Naive thymus-derived CD4-positive, alpha-beta T cell (primary cell): ENCODE data around the gene NBPF3. TPM values are rescaled to one million over a fixed set of nuclear protein-coding genes. Genes with fewer than 3 reads are reported as not detected.

Source experiments
- ATAC-seq: fragments of 150-1000 bp; cut with Tn5 transposase; 2 replicates; pipeline ENCODE4 v1.10.0; 2021; ENCODE audit warnings: mild to moderate bottlenecking, moderate library complexity
- CTCF ChIA-PET: fragments of 350-600 bp; sonication (Branson Sonifier 250); formaldehyde crosslinking; loops from one replicate; lab custom pipeline; 2021; ENCODE audit warnings: antibody characterized with exemption; lab: Charles Lee
- POLR2A ChIA-PET: fragments of 350-600 bp; sonication (Branson Sonifier 250); formaldehyde crosslinking; loops from one replicate; lab custom pipeline; 2021; ENCODE audit warnings: antibody characterized with exemption, inconsistent platforms; lab: Charles Lee
- DNase-seq, 9 donors: peaks; one replicate each; pipeline versions ENCODE4 v3.0.0 to v3.0.0-alpha.2; 2020 to 2022; ENCODE audit warnings: mixed read lengths in 1 of 9
- H3K27ac ChIP-seq: one replicate; pipeline ENCODE4 v1.7.0; 2013; ENCODE audit warnings: mild to moderate bottlenecking, low read depth, low read length, moderate library complexity
- H3K27me3 ChIP-seq, 2 donors: one replicate each; pipeline ENCODE4 v1.7.0; 2013; ENCODE audit warnings: low read length in 2 of 2, mild to moderate bottlenecking in 2 of 2, moderate library complexity in 2 of 2; ENCODE audit not compliant: control insufficient read depth in 2 of 2, insufficient read depth in 2 of 2
- H3K36me3 ChIP-seq, 3 experiments: 1 replicate in 2 of 3; 2 replicates in 1 of 3; pipeline ENCODE4 v1.7.0; 2013; ENCODE audit warnings: low read length in 3 of 3, mild to moderate bottlenecking in 3 of 3, moderate library complexity in 1 of 3; ENCODE audit not compliant: insufficient read depth in 3 of 3, control insufficient read depth in 2 of 3
- H3K4me1 ChIP-seq, 2 donors: one replicate each; pipeline ENCODE4 v1.7.0; 2013; ENCODE audit warnings: low read length in 2 of 2, mild to moderate bottlenecking in 2 of 2, moderate library complexity in 1 of 2; ENCODE audit not compliant: control insufficient read depth in 2 of 2, insufficient read depth in 2 of 2
- H3K4me3 ChIP-seq: 2 replicates; pipeline ENCODE4 v1.7.0; 2013; ENCODE audit warnings: mild to moderate bottlenecking, low read length
- H3K9me3 ChIP-seq, 3 experiments: 1 replicate in 2 of 3; 2 replicates in 1 of 3; pipeline ENCODE4 v1.7.0; 2013; ENCODE audit warnings: low read length in 3 of 3; ENCODE audit not compliant: control insufficient read depth in 2 of 3
- H3K27ac Mint-ChIP-seq, 9 donors: one replicate each; pipeline ENCODE4 v1.8.0; 2020 to 2022; ENCODE audit warnings: mixed read lengths in 9 of 9, mild to moderate bottlenecking in 8 of 9, moderate library complexity in 5 of 9, inconsistent platforms in 2 of 9
- H3K27me3 Mint-ChIP-seq, 5 donors: one replicate each; pipeline ENCODE4 v1.8.0; 2021 to 2022; ENCODE audit warnings: mixed read lengths in 5 of 5, mild to moderate bottlenecking in 1 of 5
- H3K36me3 Mint-ChIP-seq, 5 donors: one replicate each; pipeline ENCODE4 v1.8.0; 2020 to 2022; ENCODE audit warnings: mixed read lengths in 5 of 5, mild to moderate bottlenecking in 3 of 5, inconsistent platforms in 1 of 5
- H3K4me1 Mint-ChIP-seq, 7 donors: one replicate each; pipeline ENCODE4 v1.8.0; 2020 to 2022; ENCODE audit warnings: mixed read lengths in 7 of 7, mild to moderate bottlenecking in 3 of 7, inconsistent platforms in 1 of 7
- H3K4me3 Mint-ChIP-seq, 10 donors: one replicate each; pipeline ENCODE4 v1.8.0; 2020 to 2022; ENCODE audit warnings: mild to moderate bottlenecking in 10 of 10, mixed read lengths in 10 of 10, moderate library complexity in 6 of 10, inconsistent platforms in 2 of 10
- H3K9me3 Mint-ChIP-seq, 11 donors: one replicate each; pipeline ENCODE4 v1.8.0; 2020 to 2022; ENCODE audit warnings: mixed read lengths in 11 of 11, mild to moderate bottlenecking in 4 of 11, inconsistent platforms in 1 of 11, moderate library complexity in 1 of 11
- intact Hi-C, 2 donors: fragments of 100-400 bp; cut with micrococcal nuclease; formaldehyde crosslinking; loops; one replicate each; pipeline ENCODE4 v1.15.1; 2023
- polyA plus RNA-seq, 2 donors: library from polyadenylated mRNA; unstranded; fragments of 300-500 nt; fragmentation: Illumina TruSeq; gene quantifications; one replicate each; pipeline ENCODE4 v1.2.3, GENCODE V29; 2021
- total RNA-seq, 6 experiments: library from RNA in 5 of 6; stranded (reverse) in 5 of 6; gene quantifications; 1 replicate in 5 of 6; 2 replicates in 1 of 6; pipeline ENCODE4 v1.2.3 and lab custom pipeline; 2021 to 2026

The NBPF3 gene
- total and polyA plus RNA-seq, 7 experiments from 2014 or later = 4.2 to 18.1 (median 11.8) TPM

DNA sequence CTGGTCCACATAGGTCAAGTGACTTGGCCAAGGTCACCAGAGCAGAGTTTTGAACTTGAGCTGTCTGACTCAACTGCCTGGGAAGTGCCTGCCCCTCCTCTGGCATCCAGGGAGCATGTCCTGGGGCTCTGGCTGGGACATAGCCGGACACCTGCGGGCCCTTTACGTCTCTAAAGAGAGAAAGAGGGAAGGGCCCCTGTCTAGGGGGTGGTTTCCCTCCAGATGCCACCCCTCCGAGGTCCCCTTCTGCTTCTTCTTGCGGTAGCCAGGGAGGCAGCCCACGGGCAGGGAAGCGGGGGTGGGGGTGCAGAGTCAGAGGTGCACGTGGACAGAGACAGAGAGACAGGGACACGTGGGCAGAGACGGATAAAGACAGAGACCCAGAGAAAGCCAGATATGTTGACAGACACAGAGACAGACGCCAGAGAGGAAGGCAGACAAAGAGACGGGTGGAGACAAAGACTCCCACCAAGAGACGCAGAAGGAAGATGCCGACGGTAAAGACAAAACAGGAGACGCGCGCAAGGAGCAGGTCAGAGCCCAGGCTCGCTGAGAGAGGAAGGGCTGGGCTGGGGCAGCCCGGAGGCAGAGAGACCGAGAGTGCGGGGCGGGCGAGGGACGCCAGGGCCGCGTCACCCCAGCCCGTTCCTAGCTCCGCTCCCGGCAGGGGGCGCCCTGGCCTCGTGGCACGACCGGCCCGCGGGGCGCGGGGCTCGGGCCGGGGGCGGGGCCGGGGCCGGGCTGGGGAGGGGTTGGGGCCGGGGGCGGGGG, 68.8 kb downstream of the NBPF3 start:
- Histone ChIP-seq H3K4me1 (peaks cover 0 to 5% of the 10 kb centered on the region in 2 donors), H3K27me3 (peaks cover 0 to 5% of the 10 kb centered on the region in 2 donors), H3K9me3 (no peaks in the 10 kb centered on the region), H3K27ac (no peak overlapping the region), H3K36me3 (no peaks in the 10 kb centered on the region), H3K4me3 (no peak overlapping the region)
- Mint-ChIP-seq H3K4me3 (peak overlapping the region; percentile 68 to 95 (median 80)), H3K9me3 (peaks cover 0 to 1% (median 0%) of the 10 kb centered on the region in 11 donors), H3K4me1 (peaks cover 4 to 18% (median 7%) of the 10 kb centered on the region in 7 donors), H3K27ac (peak overlapping the region in 1 of 9 donors; percentile 25), H3K27me3 (peaks cover 55 to 64% (median 60%) of the 10 kb centered on the region in 5 donors), H3K36me3 (peaks cover 0 to 9% (median 4%) of the 10 kb centered on the region in 5 donors)
- ATAC-seq (peak; percentile 90), DNase-seq (peak; percentile 20 to 83 (median 48))
- intact Hi-C loops = loop anchor here (1.0 to 2.0 kb wide), 3 partner anchors 151 to 514 kb away; no protein-coding TSS in a partner anchor
- POLR2A ChIA-PET = no interaction called here
- CTCF ChIA-PET = no interaction called here

DNA sequence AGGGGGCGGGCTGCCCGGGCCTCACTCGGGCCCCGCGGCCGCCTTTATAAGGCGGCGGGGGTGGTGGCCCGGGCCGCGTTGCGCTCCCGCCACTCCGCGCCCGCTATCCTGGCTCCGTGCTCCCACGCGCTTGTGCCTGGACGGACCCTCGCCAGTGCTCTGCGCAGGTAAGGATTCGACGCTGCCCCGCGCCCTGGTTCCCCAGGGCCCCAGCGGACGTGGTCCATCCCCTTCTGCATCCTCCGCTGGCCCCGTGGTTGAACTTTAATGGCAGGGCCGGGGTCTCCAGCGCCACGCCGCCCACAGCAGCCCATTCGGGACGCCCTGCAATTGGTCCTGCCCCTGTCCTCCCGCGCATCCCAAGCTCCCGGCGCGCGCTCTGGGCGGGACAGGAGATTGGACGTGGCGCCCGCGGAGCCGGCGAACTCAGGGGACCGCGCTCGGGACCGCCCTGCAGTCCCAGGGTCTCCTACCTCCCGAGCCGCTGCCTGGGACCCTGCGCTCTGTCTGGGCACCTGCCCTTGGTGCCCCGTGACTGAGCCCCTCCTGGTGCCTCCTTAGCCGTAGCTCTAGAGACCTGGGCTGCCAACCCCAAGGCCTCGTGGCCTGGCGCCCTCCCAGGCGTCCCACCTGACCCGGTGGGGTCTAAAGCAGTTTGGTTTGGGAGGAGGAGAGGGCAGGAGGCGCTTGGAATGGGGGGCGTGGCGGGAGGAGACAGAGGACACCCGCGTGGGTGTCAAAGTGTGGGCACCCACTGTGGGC, 69.6 kb downstream of the NBPF3 start, which contains the start of gene ALPL:
Gene ALPL (plus strand): TSS at position 73 of the 762 bp plus-strand sequence. CDS start 44,659 bp downstream, outside the sequence.
- intact Hi-C loops = loop anchor here (1.0 to 2.0 kb wide), 3 partner anchors 150 to 513 kb away; no protein-coding TSS in a partner anchor
- CTCF ChIA-PET = no interaction called here

DNA sequence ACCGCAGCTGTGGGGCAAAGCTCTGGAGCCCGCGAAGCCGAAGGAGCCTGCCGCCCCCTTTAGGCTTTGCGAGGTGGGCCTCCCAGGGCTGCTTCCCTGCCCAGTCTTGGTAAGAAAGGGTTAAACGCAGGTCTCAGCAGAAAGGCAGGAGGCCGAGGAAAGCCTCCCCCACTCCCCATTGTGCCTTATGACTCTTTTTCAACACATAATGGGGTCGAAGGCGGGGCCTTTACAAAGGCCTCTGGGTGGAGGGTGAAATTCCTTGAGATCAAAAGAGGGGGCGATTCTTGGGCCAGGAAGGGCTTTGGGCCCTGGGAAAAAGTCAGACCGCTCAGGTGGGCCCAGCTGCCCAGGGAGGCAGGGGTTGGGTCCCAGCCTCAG, 70.2 kb downstream of the NBPF3 start:
- POLR2A ChIA-PET = no interaction called here
- DNase-seq (no peak), ATAC-seq (no peak)
- no peak overlapping the region for H3K27ac Mint-ChIP-seq
- H3K9me3 Mint-ChIP-seq = peaks cover 0 to 1% (median 0%) of the 10 kb centered on the region in 11 donors
- Histone ChIP-seq H3K27me3 (peaks cover 0 to 5% of the 10 kb centered on the region in 2 donors), H3K4me1 (peaks cover 0 to 5% of the 10 kb centered on the region in 2 donors), H3K36me3 (no peaks in the 10 kb centered on the region), H3K4me3 (no peak overlapping the region), H3K9me3 (no peaks in the 10 kb centered on the region), H3K27ac (no peak overlapping the region)
- CTCF ChIA-PET = no interaction called here
- H3K36me3 Mint-ChIP-seq = peaks cover 0 to 9% (median 4%) of the 10 kb centered on the region in 5 donors
- peaks cover 50 to 62% (median 53%) of the 10 kb centered on the region in 5 donors for H3K27me3 Mint-ChIP-seq
- intact Hi-C loops = no loop called here
- H3K4me3 Mint-ChIP-seq = peak overlapping the region in 5 of 10 donors; percentile 8 to 49 (median 41)
- peaks cover 4 to 18% (median 7%) of the 10 kb centered on the region in 7 donors for H3K4me1 Mint-ChIP-seq

More for the DNA sequence above, 69.6 kb downstream of the NBPF3 start, which contains the start of gene ALPL:
- Mint-ChIP-seq H3K9me3 (peaks cover 0 to 1% (median 0%) of the 10 kb centered on the region in 11 donors), H3K4me1 (peaks cover 4 to 18% (median 7%) of the 10 kb centered on the region in 7 donors), H3K36me3 (peaks cover 0 to 9% (median 4%) of the 10 kb centered on the region in 5 donors), H3K27ac (peak within 1 kb of the TSS in 1 of 9 donors; percentile 25), H3K4me3 (peak within 1 kb of the TSS; percentile 68 to 95 (median 80)), H3K27me3 (peaks cover 50 to 64% (median 56%) of the 10 kb centered on the region in 5 donors)
- no peak within 1 kb of the TSS for H3K27ac ChIP-seq
- DNase-seq (no peak), ATAC-seq (no peak)
- no peaks in the 10 kb centered on the region for H3K36me3 ChIP-seq
- no peak within 1 kb of the TSS for H3K4me3 ChIP-seq
- H3K4me1 ChIP-seq = peaks cover 0 to 5% of the 10 kb centered on the region in 2 donors
- POLR2A ChIA-PET = no interaction called here
- peaks cover 0 to 5% of the 10 kb centered on the region in 2 donors for H3K27me3 ChIP-seq
- no peaks in the 10 kb centered on the region for H3K9me3 ChIP-seq

DNA sequence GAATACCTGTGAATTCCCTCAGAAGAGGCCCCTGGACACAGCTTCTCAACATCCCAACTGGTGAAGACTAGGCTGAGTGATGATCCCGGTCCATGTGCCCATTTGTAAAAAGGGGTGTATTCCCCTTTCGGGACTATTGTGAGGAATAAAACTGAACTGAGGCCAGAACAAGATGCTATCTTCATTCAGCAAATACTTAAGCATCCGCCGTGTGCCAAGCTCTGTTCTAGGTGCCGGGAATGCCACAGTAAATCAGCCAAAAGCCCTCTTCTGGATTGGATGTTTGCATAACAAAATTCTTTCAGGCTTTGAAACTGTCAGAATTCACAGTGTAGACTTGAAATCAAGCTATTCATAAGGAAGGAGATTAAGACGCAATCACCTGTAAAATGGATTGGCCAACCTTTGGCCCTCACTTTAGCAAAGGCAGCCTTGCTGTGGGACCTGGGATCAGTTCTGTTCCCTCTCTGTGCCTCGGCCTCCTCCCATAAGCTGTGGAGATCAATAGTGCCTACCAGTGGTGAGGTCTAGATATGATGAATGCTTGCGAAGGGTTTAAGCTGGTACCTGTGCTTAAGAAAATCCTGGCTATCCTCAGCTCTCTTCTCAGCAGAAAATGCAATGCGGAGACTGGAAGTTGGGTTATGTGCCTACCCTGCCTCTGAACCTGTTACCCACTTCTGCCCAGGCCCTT, 71.1 kb downstream of the NBPF3 start:
- no peak overlapping the region for H3K4me3 ChIP-seq

DNA sequence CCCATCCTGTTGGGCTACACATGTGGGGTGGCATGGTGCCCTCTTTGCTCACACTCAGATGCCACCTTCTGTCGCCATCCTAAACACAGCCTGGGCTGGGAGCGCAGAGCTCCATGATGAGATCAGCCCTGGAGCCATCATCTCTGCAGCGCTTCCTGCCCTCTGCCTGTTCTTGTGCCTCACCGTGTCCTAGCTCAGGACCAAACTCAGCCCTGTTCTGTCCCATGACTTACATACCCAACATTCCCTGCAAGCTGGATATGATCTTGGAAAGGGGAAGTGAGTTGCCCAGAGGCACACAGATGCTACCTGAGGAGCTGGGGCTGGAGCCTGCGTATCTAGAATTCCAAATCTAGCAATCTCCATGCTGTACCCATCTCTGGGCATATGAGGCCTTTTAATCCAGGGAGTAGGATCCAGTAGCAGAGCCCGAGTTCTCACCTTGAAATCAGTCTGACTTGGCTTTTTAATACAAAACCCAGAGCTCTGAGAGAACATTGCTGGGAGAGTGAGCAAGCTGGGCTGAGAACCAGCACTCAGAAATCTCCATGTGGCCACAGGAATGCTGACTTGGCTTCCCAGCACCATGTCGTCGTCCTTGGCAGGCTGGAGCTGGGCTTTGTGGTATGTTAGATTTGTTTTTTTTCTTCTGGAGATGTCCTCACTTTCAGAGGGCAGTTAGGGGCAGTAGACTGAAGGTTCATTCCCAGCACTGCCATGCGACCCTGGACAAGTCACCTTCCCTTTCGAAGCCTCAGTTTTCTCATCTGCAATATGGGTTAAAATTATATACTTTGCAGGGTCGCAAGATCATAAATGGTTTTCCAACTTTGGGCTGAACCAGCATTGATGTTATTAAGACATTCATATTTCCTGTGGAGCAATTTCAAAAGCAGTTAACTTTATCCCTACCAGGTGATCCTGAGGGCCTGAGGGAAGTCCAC, 71.9 kb downstream of the NBPF3 start:
- Mint-ChIP-seq H3K27ac (no peak overlapping the region), H3K27me3 (peaks cover 35 to 52% (median 38%) of the 10 kb centered on the region in 5 donors), H3K4me1 (peaks cover 4 to 18% (median 7%) of the 10 kb centered on the region in 7 donors), H3K9me3 (peaks cover 0 to 1% (median 0%) of the 10 kb centered on the region in 11 donors), H3K36me3 (peaks cover 0 to 5% (median 4%) of the 10 kb centered on the region in 5 donors), H3K4me3 (no peak overlapping the region)
- Histone ChIP-seq H3K27me3 (peaks cover 0 to 5% of the 10 kb centered on the region in 2 donors), H3K27ac (no peak overlapping the region), H3K36me3 (no peaks in the 10 kb centered on the region), H3K4me1 (peaks cover 0 to 5% of the 10 kb centered on the region in 2 donors), H3K9me3 (no peaks in the 10 kb centered on the region), H3K4me3 (no peak overlapping the region)
- intact Hi-C loops = no loop called here
- POLR2A ChIA-PET = no interaction called here
- no peak for ATAC-seq
- no peak for DNase-seq
- CTCF ChIA-PET = interaction anchor here (1.0 kb wide), 1 partner anchor 16 kb away, joined by 3 read pairs; no protein-coding TSS in a partner anchor

More for the DNA sequence above, 71.1 kb downstream of the NBPF3 start:
- peaks cover 0 to 5% of the 10 kb centered on the region in 2 donors for H3K27me3 ChIP-seq
- ChIA-PET POLR2A (no interaction called here), CTCF (interaction anchor here (1.0 kb wide), 1 partner anchor 15 kb away, joined by 3 read pairs; no protein-coding TSS in a partner anchor)
- no peak overlapping the region for H3K27ac ChIP-seq
- intact Hi-C loops = no loop called here
- Mint-ChIP-seq H3K4me3 (peak overlapping the region in 3 of 10 donors; percentile 28 to 49 (median 36)), H3K36me3 (peaks cover 0 to 9% (median 4%) of the 10 kb centered on the region in 5 donors), H3K27me3 (peaks cover 44 to 58% (median 46%) of the 10 kb centered on the region in 5 donors), H3K9me3 (peaks cover 0 to 1% (median 0%) of the 10 kb centered on the region in 11 donors), H3K27ac (no peak overlapping the region), H3K4me1 (peaks cover 4 to 18% (median 7%) of the 10 kb centered on the region in 7 donors)
- H3K9me3 ChIP-seq = no peaks in the 10 kb centered on the region
- ATAC-seq = no peak
- no peaks in the 10 kb centered on the region for H3K36me3 ChIP-seq
- no peak for DNase-seq
- H3K4me1 ChIP-seq = peaks cover 0 to 5% of the 10 kb centered on the region in 2 donors
